ENCODE results near the gene GLI1.

GLI1 gene

GRCh38 chr12:57451233-57451778 lies 8.3 kb upstream of the GLI1 start:
- no peak for DNase-seq (ENCODE audit: low spot score)
- no peaks in the 10 kb centered on the region for H3K36me3 Mint-ChIP-seq (ENCODE audit: low read depth)
- no peak overlapping the region for H3K27ac Mint-ChIP-seq
- H3K27me3 Mint-ChIP-seq (ENCODE audit: low read depth): no peaks in the 10 kb centered on the region
- peaks cover 9% of the 10 kb centered on the region for H3K4me1 Mint-ChIP-seq (ENCODE audit: low read depth)
- H3K9me3 Mint-ChIP-seq: no peaks in the 10 kb centered on the region
- H3K4me3 Mint-ChIP-seq: no peak overlapping the region

GRCh38 chr12:57452181-57452936 lies 7.2 kb upstream of the GLI1 start:
- H3K36me3 Mint-ChIP-seq (ENCODE audit: low read depth): no peaks in the 10 kb centered on the region
- H3K9me3 Mint-ChIP-seq: no peaks in the 10 kb centered on the region
- H3K27me3 Mint-ChIP-seq (ENCODE audit: low read depth): no peaks in the 10 kb centered on the region
- no peak overlapping the region for H3K4me3 Mint-ChIP-seq
- peaks cover 9% of the 10 kb centered on the region for H3K4me1 Mint-ChIP-seq (ENCODE audit: low read depth)
- H3K27ac Mint-ChIP-seq: no peak overlapping the region
- DNase-seq (ENCODE audit: low spot score): peak; percentile 49

DNA sequence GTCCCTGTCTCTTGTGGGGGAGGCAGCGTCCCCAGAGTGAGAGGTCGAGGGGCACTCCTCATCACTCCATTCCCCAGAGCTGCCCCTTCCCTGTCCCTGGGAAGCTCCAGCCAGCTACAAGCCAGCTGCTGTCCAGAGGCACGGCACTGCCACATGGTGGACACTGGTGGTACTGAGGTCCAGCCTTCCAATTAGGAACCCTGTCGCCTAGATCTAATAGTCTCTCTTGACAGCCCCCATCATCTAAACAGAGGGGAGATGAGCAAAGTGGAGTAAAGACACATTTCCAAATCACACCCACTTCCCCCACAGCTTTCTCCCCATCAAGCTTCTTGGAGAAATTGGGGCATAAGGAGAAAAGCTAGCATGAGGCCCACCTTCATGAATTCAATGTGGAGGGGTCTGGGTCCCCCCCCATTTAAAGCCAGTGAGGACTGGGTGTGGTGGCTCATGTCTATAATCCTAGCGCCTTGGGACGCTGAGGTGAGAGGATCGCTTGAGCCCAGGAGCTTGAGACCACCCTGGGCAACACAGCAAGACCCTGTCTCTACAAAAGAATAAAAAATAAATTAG lies 6.6 kb upstream of the GLI1 start:
- Mint-ChIP-seq H3K9me3 (no peaks in the 10 kb centered on the region), H3K4me1 (ENCODE audit: low read depth) (peaks cover 9% of the 10 kb centered on the region), H3K36me3 (ENCODE audit: low read depth) (no peaks in the 10 kb centered on the region), H3K4me3 (no peak overlapping the region), H3K27me3 (ENCODE audit: low read depth) (no peaks in the 10 kb centered on the region), H3K27ac (no peak overlapping the region)
- DNase-seq (ENCODE audit: low spot score): peak; percentile 48

DNA sequence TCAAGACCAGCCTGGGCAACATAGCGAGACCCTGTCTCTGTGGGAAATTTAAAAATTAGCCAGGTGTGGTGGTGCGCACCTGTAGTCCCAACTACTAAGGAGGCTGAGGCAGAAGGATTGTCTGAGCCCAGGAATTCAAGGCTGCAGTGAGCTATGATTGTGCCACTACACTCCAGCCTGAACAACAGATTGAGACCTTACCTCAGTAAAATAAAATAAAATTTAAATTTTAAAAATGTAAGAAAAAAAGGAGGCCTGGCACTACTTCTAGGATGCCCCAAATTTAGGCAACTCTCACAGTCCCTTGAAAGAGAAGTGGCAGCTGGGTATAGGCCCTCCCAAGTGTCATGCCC lies 5.4 kb upstream of the GLI1 start:
- DNase-seq (ENCODE audit: low spot score): no peak
- Mint-ChIP-seq H3K27me3 (ENCODE audit: low read depth) (no peaks in the 10 kb centered on the region), H3K9me3 (no peaks in the 10 kb centered on the region), H3K36me3 (ENCODE audit: low read depth) (no peaks in the 10 kb centered on the region), H3K4me3 (no peak overlapping the region), H3K4me1 (ENCODE audit: low read depth) (peaks cover 15% of the 10 kb centered on the region), H3K27ac (no peak overlapping the region)

DNA sequence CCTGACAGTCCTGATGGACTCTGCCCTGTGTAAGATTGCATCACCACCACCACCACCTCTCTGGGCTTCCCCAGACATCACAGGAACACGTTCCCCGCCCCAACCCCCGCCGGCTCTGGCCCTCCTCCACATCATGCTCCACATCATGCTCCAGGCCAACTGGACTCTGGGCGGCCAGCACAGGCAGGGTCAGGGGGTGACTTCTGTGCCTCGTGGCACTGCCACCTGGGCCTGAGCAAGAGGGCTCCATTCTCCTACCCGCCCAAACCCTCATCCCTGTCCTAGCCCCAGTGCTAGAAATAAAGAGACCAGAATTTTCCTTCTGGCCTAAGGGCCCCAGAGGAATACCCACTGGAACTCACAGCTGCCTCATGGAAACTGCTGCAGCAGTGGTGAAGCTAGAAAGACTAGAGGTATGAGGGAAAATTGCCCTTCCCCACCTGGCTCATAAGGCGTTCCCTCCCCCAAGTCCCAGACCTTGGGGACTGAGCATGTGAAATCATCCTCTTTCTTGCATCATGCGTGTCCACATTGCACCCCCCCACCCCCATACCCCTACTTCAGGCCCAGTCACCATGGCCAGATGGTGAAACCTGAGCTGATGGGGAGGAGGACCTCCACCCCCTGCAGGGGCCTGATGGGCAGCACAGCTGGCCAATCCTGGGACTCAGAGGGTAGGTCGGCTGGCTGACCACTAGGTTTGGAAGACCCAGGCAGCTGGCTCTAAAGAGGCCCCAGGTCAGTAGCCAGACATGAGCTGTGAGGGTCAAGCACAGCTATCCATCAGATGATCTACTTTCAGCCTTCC lies 4.8 kb upstream of the GLI1 start, which contains the start of gene INHBE:
TSS of gene INHBE (plus strand) at position 742 of the 808 bp plus-strand sequence. CDS start 230 bp downstream, outside the sequence.
- no peaks in the 10 kb centered on the region for H3K36me3 Mint-ChIP-seq (ENCODE audit: low read depth)
- DNase-seq (ENCODE audit: low spot score): no peak
- peak within 1 kb of the TSS; percentile 72 for H3K4me3 Mint-ChIP-seq
- H3K27me3 Mint-ChIP-seq (ENCODE audit: low read depth): no peaks in the 10 kb centered on the region
- H3K4me1 Mint-ChIP-seq (ENCODE audit: low read depth): peaks cover 21% of the 10 kb centered on the region
- H3K27ac Mint-ChIP-seq: peak within 1 kb of the TSS; percentile 41
- no peaks in the 10 kb centered on the region for H3K9me3 Mint-ChIP-seq

- no peak for DNase-seq (ENCODE audit: low spot score)
- Mint-ChIP-seq H3K27me3 (ENCODE audit: low read depth) (peaks cover 5% of the 10 kb centered on the region), H3K27ac (peak overlapping the region; percentile 41), H3K4me1 (ENCODE audit: low read depth) (peaks cover 25% of the 10 kb centered on the region), H3K9me3 (no peaks in the 10 kb centered on the region), H3K4me3 (peak overlapping the region; percentile 72), H3K36me3 (ENCODE audit: low read depth) (no peaks in the 10 kb centered on the region)
These were observed 4.0 kb upstream of the GLI1 start for GRCh38 chr12:57455374-57456144.

- Mint-ChIP-seq H3K4me1 (ENCODE audit: low read depth) (peaks cover 27% of the 10 kb centered on the region), H3K27ac (peak overlapping the region; percentile 33), H3K36me3 (ENCODE audit: low read depth) (no peaks in the 10 kb centered on the region), H3K9me3 (no peaks in the 10 kb centered on the region), H3K27me3 (ENCODE audit: low read depth) (peaks cover 9% of the 10 kb centered on the region), H3K4me3 (peak overlapping the region; percentile 72)
- DNase-seq (ENCODE audit: low spot score): no peak
These were observed 3.4 kb upstream of the GLI1 start for GRCh38 chr12:57456145-57456700.

DNA sequence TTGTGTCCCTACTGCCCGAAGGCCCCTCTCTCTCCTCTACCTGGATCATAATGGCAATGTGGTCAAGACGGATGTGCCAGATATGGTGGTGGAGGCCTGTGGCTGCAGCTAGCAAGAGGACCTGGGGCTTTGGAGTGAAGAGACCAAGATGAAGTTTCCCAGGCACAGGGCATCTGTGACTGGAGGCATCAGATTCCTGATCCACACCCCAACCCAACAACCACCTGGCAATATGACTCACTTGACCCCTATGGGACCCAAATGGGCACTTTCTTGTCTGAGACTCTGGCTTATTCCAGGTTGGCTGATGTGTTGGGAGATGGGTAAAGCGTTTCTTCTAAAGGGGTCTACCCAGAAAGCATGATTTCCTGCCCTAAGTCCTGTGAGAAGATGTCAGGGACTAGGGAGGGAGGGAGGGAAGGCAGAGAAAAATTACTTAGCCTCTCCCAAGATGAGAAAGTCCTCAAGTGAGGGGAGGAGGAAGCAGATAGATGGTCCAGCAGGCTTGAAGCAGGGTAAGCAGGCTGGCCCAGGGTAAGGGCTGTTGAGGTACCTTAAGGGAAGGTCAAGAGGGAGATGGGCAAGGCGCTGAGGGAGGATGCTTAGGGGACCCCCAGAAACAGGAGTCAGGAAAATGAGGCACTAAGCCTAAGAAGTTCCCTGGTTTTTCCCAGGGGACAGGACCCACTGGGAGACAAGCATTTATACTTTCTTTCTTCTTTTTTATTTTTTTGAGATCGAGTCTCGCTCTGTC lies 2.7 kb upstream of the GLI1 start:
- peaks cover 29% of the 10 kb centered on the region for H3K4me1 Mint-ChIP-seq (ENCODE audit: low read depth)
- no peaks in the 10 kb centered on the region for H3K36me3 Mint-ChIP-seq (ENCODE audit: low read depth)
- H3K9me3 Mint-ChIP-seq: no peaks in the 10 kb centered on the region
- peaks cover 13% of the 10 kb centered on the region for H3K27me3 Mint-ChIP-seq (ENCODE audit: low read depth)
- H3K27ac Mint-ChIP-seq: no peak overlapping the region
- DNase-seq (ENCODE audit: low spot score): no peak
- no peak overlapping the region for H3K4me3 Mint-ChIP-seq

DNA sequence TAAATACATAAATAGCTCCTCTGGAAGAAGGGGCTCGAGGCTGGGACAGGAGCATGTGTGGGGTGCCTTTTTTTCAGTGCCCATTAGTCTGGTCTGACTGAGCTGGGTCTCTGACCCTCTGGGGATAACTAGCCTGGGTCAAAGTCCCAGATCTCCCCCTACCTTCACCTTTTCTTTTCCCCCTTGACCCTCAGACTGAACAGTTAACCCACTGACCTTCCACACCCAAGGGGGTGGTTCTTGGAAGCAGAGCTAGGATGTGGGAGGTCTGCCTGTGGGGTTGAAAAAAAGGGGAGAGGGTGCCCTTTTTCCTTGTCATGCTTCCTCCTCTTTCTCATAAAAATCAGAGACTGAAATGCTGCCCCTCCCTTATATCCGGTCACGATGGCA lies 925 bp upstream of the GLI1 start:
- peaks cover 34% of the 10 kb centered on the region for H3K4me1 Mint-ChIP-seq (ENCODE audit: low read depth)
- DNase-seq (ENCODE audit: low spot score): no peak
- no peaks in the 10 kb centered on the region for H3K9me3 Mint-ChIP-seq
- no peaks in the 10 kb centered on the region for H3K36me3 Mint-ChIP-seq (ENCODE audit: low read depth)
- H3K4me3 Mint-ChIP-seq: peak overlapping the region; percentile 94
- H3K27me3 Mint-ChIP-seq (ENCODE audit: low read depth): peaks cover 16% of the 10 kb centered on the region
- H3K27ac Mint-ChIP-seq: peak overlapping the region; percentile 91

- H3K27ac Mint-ChIP-seq: peak overlapping the region; percentile 91
- peak; percentile 91 for DNase-seq (ENCODE audit: low spot score)
- H3K4me3 Mint-ChIP-seq: peak overlapping the region; percentile 94
- no peaks in the 10 kb centered on the region for H3K36me3 Mint-ChIP-seq (ENCODE audit: low read depth)
- H3K27me3 Mint-ChIP-seq (ENCODE audit: low read depth): peaks cover 16% of the 10 kb centered on the region
- H3K9me3 Mint-ChIP-seq: no peaks in the 10 kb centered on the region
- H3K4me1 Mint-ChIP-seq (ENCODE audit: low read depth): peaks cover 38% of the 10 kb centered on the region
These were observed 383 bp upstream of the GLI1 start for GRCh38 chr12:57459055-57459749.

DNA sequence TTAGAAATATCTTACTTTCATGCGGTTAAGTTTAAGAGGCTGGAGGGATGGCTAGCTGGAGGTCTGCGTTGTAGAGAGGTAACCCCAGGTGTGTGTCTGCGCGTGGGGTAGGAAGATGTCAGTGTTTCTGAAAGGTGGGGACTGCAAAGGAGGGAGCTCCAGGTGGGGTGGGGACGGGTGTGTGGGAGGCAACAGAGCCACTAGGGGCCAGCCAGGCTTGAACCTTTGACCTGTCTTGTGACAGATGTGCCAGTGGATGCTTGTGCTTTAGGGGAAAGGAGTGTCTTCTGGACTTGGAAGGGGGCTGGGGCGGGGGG lies 841 bp downstream of the GLI1 start:
- peaks cover 16% of the 10 kb centered on the region for H3K27me3 Mint-ChIP-seq (ENCODE audit: low read depth)
- DNase-seq (ENCODE audit: low spot score): no peak
- no peaks in the 10 kb centered on the region for H3K36me3 Mint-ChIP-seq (ENCODE audit: low read depth)
- peak overlapping the region; percentile 35 for H3K27ac Mint-ChIP-seq
- H3K4me1 Mint-ChIP-seq (ENCODE audit: low read depth): peaks cover 38% of the 10 kb centered on the region
- peak overlapping the region; percentile 80 for H3K4me3 Mint-ChIP-seq
- no peaks in the 10 kb centered on the region for H3K9me3 Mint-ChIP-seq

DNA sequence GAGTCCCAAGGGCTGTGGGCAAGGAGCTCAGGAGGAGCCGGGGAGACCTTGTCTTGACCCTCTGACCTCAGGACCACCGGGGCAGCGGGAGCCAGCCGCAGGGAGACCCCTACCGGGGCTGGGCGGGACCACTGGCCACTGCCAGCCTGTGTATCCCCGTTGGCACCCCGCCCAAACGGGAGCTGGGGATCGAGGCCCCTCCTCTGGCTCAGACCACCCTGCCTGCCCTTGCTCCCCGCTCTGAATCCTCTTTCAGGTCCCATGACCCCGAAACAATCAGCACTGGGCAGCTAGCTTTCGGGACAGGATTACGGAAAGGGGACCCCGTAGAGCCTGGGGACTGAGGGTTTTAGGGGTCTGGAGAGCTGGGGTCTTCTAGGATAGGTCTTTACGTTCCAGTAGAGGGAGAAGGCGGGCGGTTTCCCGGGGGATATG lies 1.3 kb downstream of the GLI1 start:
- no peak for DNase-seq (ENCODE audit: low spot score)
- Mint-ChIP-seq H3K36me3 (ENCODE audit: low read depth) (peaks cover under 1% of the 10 kb centered on the region), H3K4me1 (ENCODE audit: low read depth) (peaks cover 38% of the 10 kb centered on the region), H3K4me3 (peak overlapping the region; percentile 88), H3K9me3 (no peaks in the 10 kb centered on the region), H3K27ac (peak overlapping the region; percentile 39), H3K27me3 (ENCODE audit: low read depth) (peaks cover 16% of the 10 kb centered on the region)
